Osteoblast (primary cell): ENCODE measurements around the gene HSPBP1. TPM values are rescaled to one million over a fixed set of nuclear protein-coding genes. Genes with fewer than 3 reads are reported as not detected.

ENCODE experiments used
- DNase-seq: peaks from one replicate; pipeline ENCODE4 v3.0.0; 2011; ENCODE audit warnings: low spot score, mixed read lengths; ENCODE audit not compliant: insufficient read length; ENCODE audit errors: missing footprints
- H2AFZ ChIP-seq: 2 replicates; pipeline ENCODE4 v1.6.0; 2011; ENCODE audit warnings: mild to moderate bottlenecking, low read length
- H3K27ac ChIP-seq: 2 replicates; pipeline ENCODE4 v1.5.1; 2011; ENCODE audit warnings: mild to moderate bottlenecking, low read depth, low read length, moderate library complexity
- H3K27me3 ChIP-seq: 2 replicates; pipeline ENCODE4 v1.6.0; 2012; ENCODE audit warnings: mild to moderate bottlenecking, control low read depth, inconsistent platforms, low read length, moderate library complexity; ENCODE audit not compliant: insufficient read depth
- H3K36me3 ChIP-seq: 2 replicates; pipeline ENCODE4 v1.5.1; 2011; ENCODE audit warnings: mild to moderate bottlenecking, low read length, control low read depth, moderate library complexity; ENCODE audit not compliant: insufficient read depth
- H3K4me1 ChIP-seq: 2 replicates; pipeline ENCODE4 v1.5.1; 2011; ENCODE audit warnings: mild to moderate bottlenecking, low read length, control low read depth, moderate library complexity; ENCODE audit not compliant: insufficient read depth
- H3K4me2 ChIP-seq: 2 replicates; pipeline ENCODE4 v1.6.0; 2011; ENCODE audit warnings: mild to moderate bottlenecking, low read length; ENCODE audit not compliant: insufficient read depth
- H3K4me3 ChIP-seq: fragments of 200-600 bp; sonication (generic); 3 replicates; pipeline ENCODE4 v1.5.1; 2012; ENCODE audit warnings: mild to moderate bottlenecking, low read length, inconsistent platforms; ENCODE audit not compliant: insufficient read depth
- H3K79me2 ChIP-seq: 2 replicates; pipeline ENCODE4 v1.6.0; 2012; ENCODE audit warnings: mild to moderate bottlenecking, low read length, control low read depth, inconsistent platforms; ENCODE audit not compliant: insufficient read depth
- H3K9me3 ChIP-seq: 2 replicates; pipeline ENCODE4 v1.5.1; 2011; ENCODE audit warnings: low read depth, low read length, control low read depth
- H4K20me1 ChIP-seq: 2 replicates; pipeline ENCODE4 v1.6.0; 2012; ENCODE audit warnings: mild to moderate bottlenecking, low read length, control low read depth; ENCODE audit not compliant: insufficient read depth
- CTCF ChIP-seq: IDR thresholded peaks from 2 replicates; pipeline ENCODE4 v1.5.1; 2011; ENCODE audit warnings: mild to moderate bottlenecking, low read depth, low read length, moderate library complexity; ENCODE audit errors: extremely low read depth
- total RNA-seq: library from RNA; depleted of rRNA; stranded (reverse); fragments of >200 nt; gene quantifications from 2 replicates; pipeline ENCODE4 v1.2.3, GENCODE V29; 2012

HSPBP1 gene
- total RNA-seq, 1 donor = 26.4 TPM

GRCh38 chr19:55304980-55305379 lies 25.1 kb upstream of the HSPBP1 start:
- no peaks in the 10 kb centered on the region for H3K79me2 ChIP-seq
- no peak overlapping the region for H3K27ac ChIP-seq
- H3K4me1 ChIP-seq = peaks cover 7% of the 10 kb centered on the region
- H2AFZ ChIP-seq = no peak overlapping the region
- no peaks in the 10 kb centered on the region for H3K9me3 ChIP-seq
- no peaks in the 10 kb centered on the region for H4K20me1 ChIP-seq
- H3K4me2 ChIP-seq = no peak overlapping the region
- H3K4me3 ChIP-seq = no peak overlapping the region
- TF ChIP-seq CTCF = no peak
- peak; percentile 71 for DNase-seq
- peaks cover 30% of the 10 kb centered on the region for H3K36me3 ChIP-seq
- H3K27me3 ChIP-seq = no peaks in the 10 kb centered on the region

- no peak overlapping the region for H3K27ac ChIP-seq
- peaks cover 7% of the 10 kb centered on the region for H3K4me1 ChIP-seq
- H3K79me2 ChIP-seq = no peaks in the 10 kb centered on the region
- no peaks in the 10 kb centered on the region for H4K20me1 ChIP-seq
- peaks cover 34% of the 10 kb centered on the region for H3K36me3 ChIP-seq
- H3K9me3 ChIP-seq = no peaks in the 10 kb centered on the region
- H3K4me2 ChIP-seq = no peak overlapping the region
- DNase-seq = peak; percentile 90
- no peaks in the 10 kb centered on the region for H3K27me3 ChIP-seq
- no peak overlapping the region for H2AFZ ChIP-seq
- no peak for TF ChIP-seq CTCF
- no peak overlapping the region for H3K4me3 ChIP-seq
Observed at GRCh38 chr19:55304279-55304978, 24.5 kb upstream of the HSPBP1 start.

- no peaks in the 10 kb centered on the region for H3K27me3 ChIP-seq
- H3K4me3 ChIP-seq = no peak overlapping the region
- peaks cover 31% of the 10 kb centered on the region for H3K36me3 ChIP-seq
- no peak overlapping the region for H3K27ac ChIP-seq
- peaks cover 7% of the 10 kb centered on the region for H3K4me1 ChIP-seq
- H4K20me1 ChIP-seq = no peaks in the 10 kb centered on the region
- peak; percentile 49 for DNase-seq
- H3K79me2 ChIP-seq = no peaks in the 10 kb centered on the region
- TF ChIP-seq CTCF = no peak
- H2AFZ ChIP-seq = no peak overlapping the region
- no peaks in the 10 kb centered on the region for H3K9me3 ChIP-seq
- no peak overlapping the region for H3K4me2 ChIP-seq
Observed at GRCh38 chr19:55303477-55303876, 23.6 kb upstream of the HSPBP1 start.

- Histone ChIP-seq H3K79me2 (no peaks in the 10 kb centered on the region), H3K27ac (peak overlapping the region; percentile 56), H3K36me3 (peaks cover 28% of the 10 kb centered on the region), H3K4me2 (peak overlapping the region; percentile 92), H3K27me3 (no peaks in the 10 kb centered on the region), H3K4me3 (peak overlapping the region; percentile 72), H3K4me1 (peaks cover 7% of the 10 kb centered on the region), H4K20me1 (no peaks in the 10 kb centered on the region), H2AFZ (peak overlapping the region; percentile 97), H3K9me3 (no peaks in the 10 kb centered on the region)
- no peak for TF ChIP-seq CTCF
- DNase-seq = no peak
Observed at GRCh38 chr19:55302318-55302703, 22.4 kb upstream of the HSPBP1 start.
